IPS DF 4.7 (cell line): ENCODE results near the gene CD36.
A peak's percentile ranks its signal among the peaks of the same experiment; 100 is the strongest.
"Not testable (repeated sequence)": the region's sequence is repeated elsewhere in the genome, so short reads cannot be mapped to it uniquely, and the experiment has no call there.

ENCODE experiments used
- DNase-seq: peaks from one replicate; pipeline ENCODE4 v3.0.0-alpha.2; 2013; ENCODE audit warnings: low spot score; ENCODE audit errors: extremely low read depth

CD36 gene

GRCh38 chr7:80651471-80651870, 13.0 kb downstream of the CD36 start:
- DNase-seq = no peak

- DNase-seq = no peak
Measured at GRCh38 chr7:80653244-80653643, 14.8 kb downstream of the CD36 start.

- DNase-seq = no peak
Measured at GRCh38 chr7:80654887-80655340, 16.5 kb downstream of the CD36 start.

- DNase-seq = no peak
Measured at GRCh38 chr7:80656029-80656428, 17.6 kb downstream of the CD36 start.

GRCh38 chr7:80659120-80660055, 20.9 kb downstream of the CD36 start:
- DNase-seq = no peak

- no peak for DNase-seq
Measured at GRCh38 chr7:80660939-80661338, 22.5 kb downstream of the CD36 start.

GRCh38 chr7:80661729-80662128, 23.3 kb downstream of the CD36 start:
- DNase-seq = peak; percentile 9

- no peak for DNase-seq
Measured at GRCh38 chr7:80662252-80662651, 23.8 kb downstream of the CD36 start.

- DNase-seq = no peak
Measured at GRCh38 chr7:80665526-80665925, 27.1 kb downstream of the CD36 start.

- no peak for DNase-seq
Measured at GRCh38 chr7:80666376-80666775, 27.9 kb downstream of the CD36 start.

- not testable (repeated sequence) for DNase-seq
Measured at GRCh38 chr7:80669367-80669766, 30.9 kb downstream of the CD36 start.

- no peak for DNase-seq
Measured at GRCh38 chr7:80671744-80672143, 33.3 kb downstream of the CD36 start.

- DNase-seq = no peak
Measured at GRCh38 chr7:80675090-80675489, 36.6 kb downstream of the CD36 start.

GRCh38 chr7:80676404-80676803, 38.0 kb downstream of the CD36 start:
- no peak for DNase-seq

GRCh38 chr7:80677629-80678028, 39.2 kb downstream of the CD36 start:
- DNase-seq = no peak

GRCh38 chr7:80678707-80679106, 40.3 kb downstream of the CD36 start:
- no peak for DNase-seq

- DNase-seq = no peak
Measured at GRCh38 chr7:80679921-80680907, 41.8 kb downstream of the CD36 start.

- no peak for DNase-seq
Measured at GRCh38 chr7:80681272-80681885, 42.9 kb downstream of the CD36 start.

- no peak for DNase-seq
Measured at GRCh38 chr7:80682744-80683143, 44.3 kb downstream of the CD36 start.

- no peak for DNase-seq
Measured at GRCh38 chr7:80686576-80686975, 48.1 kb downstream of the CD36 start.

- DNase-seq = no peak
Measured at GRCh38 chr7:80699045-80699638, 60.7 kb downstream of the CD36 start.
